HG03571 (cell line): ENCODE measurements around the gene PLXNA2.

Source experiments
- ATAC-seq: cut with Tn5 transposase; IDR thresholded peaks from one replicate; pipeline ENCODE4 v1.9.1; 2021; ENCODE audit not compliant: unreplicated experiment

PLXNA2 gene

GRCh38 chr1:208100106-208100505, 144.1 kb downstream of the PLXNA2 start:
- no peak for ATAC-seq

GRCh38 chr1:208098773-208099172, 145.4 kb downstream of the PLXNA2 start:
- ATAC-seq: no peak

- peak; percentile 72 for ATAC-seq
These were observed 150.1 kb downstream of the PLXNA2 start for GRCh38 chr1:208093754-208094719.

- ATAC-seq: no peak
These were observed 151.1 kb downstream of the PLXNA2 start for GRCh38 chr1:208093046-208093445.

GRCh38 chr1:208090388-208091301, 153.5 kb downstream of the PLXNA2 start:
- no peak for ATAC-seq

- ATAC-seq: no peak
These were observed 154.3 kb downstream of the PLXNA2 start for GRCh38 chr1:208089761-208090370.

GRCh38 chr1:208089149-208089548, 155.0 kb downstream of the PLXNA2 start:
- ATAC-seq: no peak

GRCh38 chr1:208088319-208088718, 155.9 kb downstream of the PLXNA2 start:
- ATAC-seq: no peak

GRCh38 chr1:208085655-208086515, 158.3 kb downstream of the PLXNA2 start:
- no peak for ATAC-seq

GRCh38 chr1:208084764-208085163, 159.4 kb downstream of the PLXNA2 start:
- no peak for ATAC-seq

- no peak for ATAC-seq
These were observed 160.0 kb downstream of the PLXNA2 start for GRCh38 chr1:208084220-208084619.

- no peak for ATAC-seq
These were observed 160.5 kb downstream of the PLXNA2 start for GRCh38 chr1:208083715-208084085.

- no peak for ATAC-seq
These were observed 161.0 kb downstream of the PLXNA2 start for GRCh38 chr1:208083016-208083714.

GRCh38 chr1:208081972-208082371, 162.2 kb downstream of the PLXNA2 start:
- ATAC-seq: no peak

- no peak for ATAC-seq
These were observed 163.5 kb downstream of the PLXNA2 start for GRCh38 chr1:208080396-208081286.

- ATAC-seq: no peak
These were observed 165.0 kb downstream of the PLXNA2 start for GRCh38 chr1:208079161-208079560.

GRCh38 chr1:208078752-208079151, 165.4 kb downstream of the PLXNA2 start:
- ATAC-seq: no peak

- ATAC-seq: no peak
These were observed 166.7 kb downstream of the PLXNA2 start for GRCh38 chr1:208077232-208078075.
